SK-N-SH treated with all-trans-retinoic acid at 6 μM for 48 hours (cell line): Measurements from ENCODE around the gene CBX7.
"Not testable (repeated sequence)": the region's sequence is repeated elsewhere in the genome, so short reads cannot be mapped to it uniquely, and the experiment has no call there.

Experiments used
- ATAC-seq: fragments of 200-7000 bp; cut with Tn5 transposase; 3 replicates; pipeline ENCODE4 v1.9.1; 2020; ENCODE audit warnings: mild to moderate bottlenecking, moderate library complexity
- ARNTL ChIP-seq: fragments of 450-650 bp; formaldehyde crosslinking; IDR thresholded peaks from 2 replicates; pipeline ENCODE4 v1.5.0; 2020; ENCODE audit warnings: low read depth, mild to moderate bottlenecking, moderate library complexity, borderline replicate concordance
- BACH2 ChIP-seq: fragments of 250-450 bp; sonication (Bioruptor Pico); IDR thresholded peaks from 2 replicates; pipeline ENCODE4 v1.9.0; 2021; ENCODE audit warnings: mild to moderate bottlenecking, borderline replicate concordance
- CREB5 ChIP-seq: fragments of 250-450 bp; sonication (Bioruptor Pico); IDR thresholded peaks from 2 replicates; pipeline ENCODE4 v1.5.1; 2020; ENCODE audit warnings: low read depth, mild to moderate bottlenecking, moderate library complexity
- CSDC2 ChIP-seq: fragments of 250-450 bp; sonication (Bioruptor Pico); IDR thresholded peaks from 2 replicates; pipeline ENCODE4 v1.5.0; 2020; ENCODE audit warnings: mild to moderate bottlenecking, moderate library complexity
- ESRRG ChIP-seq: fragments of 250-450 bp; sonication (Bioruptor Pico); IDR thresholded peaks from 2 replicates; pipeline ENCODE4 v1.6.1; 2021; ENCODE audit warnings: mild to moderate bottlenecking
- GLIS3 ChIP-seq: fragments of 250-450 bp; sonication (Bioruptor Pico); IDR thresholded peaks from 2 replicates; pipeline ENCODE4 v1.5.0; 2020; ENCODE audit warnings: mild to moderate bottlenecking, moderate library complexity
- ISL1 ChIP-seq: fragments of 250-450 bp; sonication (Bioruptor Pico); IDR thresholded peaks from 2 replicates; pipeline ENCODE4 v2.1.2; 2022; ENCODE audit warnings: mild to moderate bottlenecking, moderate library complexity
- PATZ1 ChIP-seq: fragments of 250-450 bp; sonication (Bioruptor Pico); IDR thresholded peaks from 2 replicates; pipeline ENCODE4 v1.8.0; 2020; ENCODE audit warnings: mild to moderate bottlenecking, moderate library complexity, borderline replicate concordance
- PPARA ChIP-seq: fragments of 250-450 bp; sonication (Bioruptor Pico); IDR thresholded peaks from 2 replicates; pipeline ENCODE4 v1.5.0; 2020; ENCODE audit warnings: mild to moderate bottlenecking, borderline replicate concordance
- RARB ChIP-seq: fragments of 250-450 bp; sonication (Bioruptor Pico); IDR thresholded peaks from 2 replicates; pipeline ENCODE4 v1.8.0; 2021; ENCODE audit warnings: mild to moderate bottlenecking, moderate library complexity
- TOX ChIP-seq: fragments of 250-450 bp; sonication (Bioruptor Pico); IDR thresholded peaks from 2 replicates; pipeline ENCODE4 v1.8.0; 2021; ENCODE audit warnings: mild to moderate bottlenecking, moderate library complexity, borderline replicate concordance
- ZC3H10 ChIP-seq: fragments of 250-450 bp; sonication (Bioruptor Pico); IDR thresholded peaks from 2 replicates; pipeline ENCODE4 v1.5.1; 2021; ENCODE audit warnings: mild to moderate bottlenecking, moderate library complexity
- ZFP3 ChIP-seq: fragments of 250-450 bp; sonication (Bioruptor Pico); IDR thresholded peaks from 2 replicates; pipeline ENCODE4 v1.5.0; 2020; ENCODE audit warnings: mild to moderate bottlenecking, moderate library complexity
- ZFP30 ChIP-seq: fragments of 450-650 bp; formaldehyde crosslinking; IDR thresholded peaks from 2 replicates; pipeline ENCODE4 v1.5.0; 2022; ENCODE audit warnings: mild to moderate bottlenecking, moderate library complexity
- ZNF565 ChIP-seq: fragments of 450-650 bp; formaldehyde crosslinking; conservative IDR thresholded peaks from 2 replicates; pipeline ENCODE4 v1.5.0; 2020; ENCODE audit warnings: low read depth, mild to moderate bottlenecking, moderate library complexity
- ZNF70 ChIP-seq: fragments of 450-650 bp; formaldehyde crosslinking; IDR thresholded peaks from 2 replicates; pipeline ENCODE4 v1.5.0; 2020; ENCODE audit warnings: mild to moderate bottlenecking, moderate library complexity
- ZNF8 ChIP-seq: fragments of 450-650 bp; formaldehyde crosslinking; IDR thresholded peaks from 2 replicates; pipeline ENCODE4 v1.5.0; 2020; ENCODE audit warnings: mild to moderate bottlenecking, moderate library complexity
- TF ChIP-seq, protein P1 (sequence below): fragments of 250-450 bp; sonication (Bioruptor Pico); IDR thresholded peaks from 2 replicates; pipeline ENCODE4 v1.5.0; 2020; ENCODE audit warnings: mild to moderate bottlenecking, moderate library complexity

CBX7 gene

DNA sequence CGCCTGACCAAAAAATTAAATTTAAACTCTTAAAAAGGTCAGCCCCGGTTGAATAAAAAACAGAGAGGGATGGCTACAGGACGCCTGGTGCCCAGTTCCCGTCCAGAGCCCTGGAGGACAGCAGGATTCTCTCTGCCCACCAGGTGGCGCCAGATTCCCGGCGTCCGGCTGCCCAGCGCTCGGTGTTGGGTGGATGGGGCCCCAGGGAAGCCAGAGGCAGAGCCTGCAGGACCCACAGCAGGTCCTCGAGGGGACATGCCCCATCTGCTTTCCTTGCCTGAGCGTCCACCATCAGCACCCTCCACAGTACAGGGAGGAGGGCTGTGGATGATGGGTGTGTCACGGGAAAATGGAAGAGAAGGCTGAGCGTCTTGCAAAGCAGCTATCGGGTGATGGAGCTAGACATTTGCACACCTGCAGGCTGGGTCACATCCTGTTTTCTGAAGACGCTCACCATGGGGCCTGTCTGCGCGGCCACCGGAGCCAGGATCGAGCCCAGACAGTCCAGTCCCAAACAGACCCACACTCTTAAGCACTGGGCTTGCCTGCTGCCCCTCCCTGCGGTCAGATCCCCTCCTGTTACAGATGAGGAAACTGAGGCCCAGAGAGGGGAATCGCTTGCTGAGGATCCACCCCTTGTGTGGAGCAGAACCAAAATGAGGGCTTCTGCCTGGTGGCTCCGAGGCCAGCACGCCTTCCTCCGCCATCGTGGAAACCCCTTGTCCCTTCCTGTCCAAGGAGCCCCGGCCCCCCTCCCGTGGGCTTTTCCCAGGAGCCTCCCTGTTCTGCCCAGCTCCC, 18.5 kb upstream of the CBX7 start (continued):
- TF ChIP-seq, protein P1, sequence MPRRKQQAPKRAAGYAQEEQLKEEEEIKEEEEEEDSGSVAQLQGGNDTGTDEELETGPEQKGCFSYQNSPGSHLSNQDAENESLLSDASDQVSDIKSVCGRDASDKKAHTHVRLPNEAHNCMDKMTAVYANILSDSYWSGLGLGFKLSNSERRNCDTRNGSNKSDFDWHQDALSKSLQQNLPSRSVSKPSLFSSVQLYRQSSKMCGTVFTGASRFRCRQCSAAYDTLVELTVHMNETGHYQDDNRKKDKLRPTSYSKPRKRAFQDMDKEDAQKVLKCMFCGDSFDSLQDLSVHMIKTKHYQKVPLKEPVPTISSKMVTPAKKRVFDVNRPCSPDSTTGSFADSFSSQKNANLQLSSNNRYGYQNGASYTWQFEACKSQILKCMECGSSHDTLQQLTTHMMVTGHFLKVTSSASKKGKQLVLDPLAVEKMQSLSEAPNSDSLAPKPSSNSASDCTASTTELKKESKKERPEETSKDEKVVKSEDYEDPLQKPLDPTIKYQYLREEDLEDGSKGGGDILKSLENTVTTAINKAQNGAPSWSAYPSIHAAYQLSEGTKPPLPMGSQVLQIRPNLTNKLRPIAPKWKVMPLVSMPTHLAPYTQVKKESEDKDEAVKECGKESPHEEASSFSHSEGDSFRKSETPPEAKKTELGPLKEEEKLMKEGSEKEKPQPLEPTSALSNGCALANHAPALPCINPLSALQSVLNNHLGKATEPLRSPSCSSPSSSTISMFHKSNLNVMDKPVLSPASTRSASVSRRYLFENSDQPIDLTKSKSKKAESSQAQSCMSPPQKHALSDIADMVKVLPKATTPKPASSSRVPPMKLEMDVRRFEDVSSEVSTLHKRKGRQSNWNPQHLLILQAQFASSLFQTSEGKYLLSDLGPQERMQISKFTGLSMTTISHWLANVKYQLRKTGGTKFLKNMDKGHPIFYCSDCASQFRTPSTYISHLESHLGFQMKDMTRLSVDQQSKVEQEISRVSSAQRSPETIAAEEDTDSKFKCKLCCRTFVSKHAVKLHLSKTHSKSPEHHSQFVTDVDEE (CRISPR knock-in tag): no peak

GRCh38 chr22:39169797-39170466, 17.5 kb upstream of the CBX7 start:
- TF ChIP-seq ZFP30 (no peak), ZFP3 (CRISPR knock-in tag) (no peak), ESRRG (CRISPR knock-in tag) (no peak), PATZ1 (no peak), ZNF565 (CRISPR knock-in tag) (no peak), ZNF70 (no peak), CREB5 (no peak), ISL1 (CRISPR knock-in tag) (no peak), TOX (no peak), ARNTL (no peak), ZNF8 (CRISPR knock-in tag) (no peak), BACH2 (no peak), RARB (CRISPR knock-in tag) (no peak), PPARA (no peak)
- TF ChIP-seq, protein P1 (CRISPR knock-in tag): no peak
- TF ChIP-seq, all 23 proteins: peak for 0
- ATAC-seq: no peak

- ATAC-seq: no peak
- TF ChIP-seq TOX (no peak), RARB (CRISPR knock-in tag) (no peak), ZC3H10 (CRISPR knock-in tag) (no peak), ARNTL (no peak), ZFP30 (no peak), CSDC2 (no peak), GLIS3 (CRISPR knock-in tag) (no peak), PATZ1 (no peak)
- TF ChIP-seq, protein P1 (CRISPR knock-in tag): no peak
Measured at GRCh38 chr22:39166547-39166946, 14.1 kb upstream of the CBX7 start.

GRCh38 chr22:39156093-39156492, 3.6 kb upstream of the CBX7 start:
- not testable (repeated sequence) for ATAC-seq
